Ovary (tissue), 3 donors: ENCODE results near the gene HOXA13.

ENCODE experiments used
- CTCF ChIP-seq, 3 donors: fragments of 450-650 bp in 2 of 3; fragments of 200-600 bp in 1 of 3; IDR thresholded peaks; one replicate each; pipeline versions ENCODE4 v1.5.1 to v1.8.0; 2016 to 2022; ENCODE audit warnings: antibody characterized with exemption in 3 of 3, mild to moderate bottlenecking in 1 of 3
- EP300 ChIP-seq: sonication (generic); formaldehyde crosslinking; IDR thresholded peaks from one replicate; pipeline ENCODE4 v1.6.1; 2017; ENCODE audit warnings: antibody characterized with exemption
- donor health status: DM: no; HTN: no; CAD: no.

DNA sequence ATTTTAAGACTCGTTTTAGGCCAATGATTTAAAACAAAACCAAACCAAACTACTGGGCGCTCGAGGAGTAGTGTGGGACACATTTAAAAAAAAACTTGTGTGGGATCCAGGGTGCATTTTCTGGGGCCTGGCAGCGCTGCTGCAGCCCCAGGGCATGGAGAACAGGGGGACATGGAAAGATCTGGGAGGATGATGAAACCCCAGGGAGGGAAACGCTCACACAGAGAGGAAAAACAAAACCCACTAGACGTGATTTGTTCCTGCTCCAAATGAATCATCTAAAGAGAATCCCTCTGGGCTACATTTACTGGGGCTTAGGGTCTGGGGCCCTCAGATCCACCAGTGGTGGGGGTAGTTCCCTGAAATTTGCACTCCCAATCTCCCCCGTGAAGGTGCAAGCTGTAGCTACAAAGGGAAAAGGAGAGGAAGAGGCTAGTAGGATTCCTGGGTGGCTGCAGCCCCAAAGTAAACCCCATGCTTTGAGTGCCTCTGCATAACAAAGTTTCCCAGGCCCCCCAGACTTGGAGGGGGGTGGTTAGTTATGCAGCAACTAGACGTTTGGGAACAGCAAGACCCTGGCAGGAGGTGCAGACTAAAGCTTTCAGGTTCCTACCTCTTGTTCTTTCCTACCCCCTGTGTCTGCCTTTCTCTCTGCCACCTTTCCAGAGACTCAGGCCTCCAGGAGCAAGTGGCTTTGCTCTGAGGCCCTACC is 14.5 kb upstream of the HOXA13 start:
- TF ChIP-seq CTCF (IDR thresholded peaks at IDR 0.05) (no peak), EP300 (no peak)
